GM23338 (cell line): ENCODE measurements around the gene HSPA12A. TPM values are rescaled to one million over a fixed set of nuclear protein-coding genes. Genes with fewer than 3 reads are reported as not detected.

ENCODE experiments used
- ATAC-seq: fragments of 200-7000 bp; cut with Tn5 transposase; 3 replicates; pipeline ENCODE4 v1.9.1; 2020
- DNase-seq: peaks from one replicate; pipeline ENCODE4 v3.0.0-alpha.2; 2015; ENCODE audit warnings: low spot score
- H2AFZ ChIP-seq: fragments of 200-600 bp; sonication (generic); 2 replicates; pipeline ENCODE4 v1.8.0; 2016; ENCODE audit warnings: antibody characterized with exemption, mild to moderate bottlenecking, moderate library complexity
- H3F3A ChIP-seq: fragments of 200-600 bp; sonication (generic); replicated peaks from 2 replicates; pipeline ENCODE4 v1.8.0; 2017; ENCODE audit warnings: antibody characterized with exemption, mixed run types, low read depth
- H3K27ac ChIP-seq: fragments of 200-600 bp; sonication (generic); 2 replicates; pipeline ENCODE4 v1.6.1; 2016; ENCODE audit warnings: low read depth
- H3K27me3 ChIP-seq: fragments of 200-600 bp; sonication (generic); 2 replicates; pipeline ENCODE4 v1.8.0; 2016; ENCODE audit warnings: mild to moderate bottlenecking, mixed run types, moderate library complexity; ENCODE audit not compliant: insufficient read depth
- H3K36me3 ChIP-seq: fragments of 200-600 bp; sonication (generic); 2 replicates; pipeline ENCODE4 v1.8.0; 2016; ENCODE audit warnings: mild to moderate bottlenecking; ENCODE audit not compliant: insufficient read depth
- H3K4me1 ChIP-seq: fragments of 200-600 bp; sonication (generic); 2 replicates; pipeline ENCODE4 v1.8.0; 2016; ENCODE audit warnings: mild to moderate bottlenecking, moderate library complexity; ENCODE audit not compliant: insufficient read depth
- H3K4me2 ChIP-seq: fragments of 200-600 bp; sonication (generic); 2 replicates; pipeline ENCODE4 v1.7.1; 2017; ENCODE audit warnings: mixed run types
- H3K4me3 ChIP-seq: fragments of 200-600 bp; sonication (generic); 2 replicates; pipeline ENCODE4 v1.6.1; 2016; ENCODE audit warnings: mixed run types
- H3K79me2 ChIP-seq: fragments of 200-600 bp; sonication (generic); replicated peaks from 2 replicates; pipeline ENCODE4 v1.8.0; 2017; ENCODE audit warnings: mild to moderate bottlenecking; ENCODE audit not compliant: insufficient read depth
- H3K9me2 ChIP-seq: fragments of 200-600 bp; sonication (generic); 2 replicates; pipeline ENCODE4 v1.8.0; 2017; ENCODE audit not compliant: insufficient read depth
- H4K20me1 ChIP-seq: fragments of 200-600 bp; sonication (generic); replicated peaks from 2 replicates; pipeline ENCODE4 v1.8.0; 2017; ENCODE audit warnings: mild to moderate bottlenecking; ENCODE audit not compliant: insufficient read depth
- H3K27ac Mint-ChIP-seq: 2 replicates; pipeline ENCODE4 v1.8.0; 2020; ENCODE audit warnings: inconsistent platforms, mild to moderate bottlenecking, moderate library complexity, mixed read lengths
- H3K27me3 Mint-ChIP-seq: 3 replicates; pipeline ENCODE4 v1.8.0; 2022; ENCODE audit warnings: low read depth, mild to moderate bottlenecking, moderate library complexity, mixed read lengths, inconsistent platforms; ENCODE audit not compliant: insufficient read depth, poor library complexity
- H3K36me3 Mint-ChIP-seq: 3 replicates; pipeline ENCODE4 v1.8.0; 2021; ENCODE audit warnings: low read depth, mild to moderate bottlenecking, inconsistent platforms, moderate library complexity, mixed read lengths
- H3K4me1 Mint-ChIP-seq: 3 replicates; pipeline ENCODE4 v1.8.0; 2020; ENCODE audit warnings: mild to moderate bottlenecking, inconsistent platforms, mixed read lengths
- H3K4me3 Mint-ChIP-seq: 3 replicates; pipeline ENCODE4 v1.8.0; 2021; ENCODE audit warnings: moderate library complexity, mild to moderate bottlenecking, inconsistent platforms, mixed read lengths
- H3K9me3 Mint-ChIP-seq: 3 replicates; pipeline ENCODE4 v1.8.0; 2020; ENCODE audit warnings: moderate library complexity, mild to moderate bottlenecking, inconsistent platforms, mixed read lengths
- CREB1 ChIP-seq: fragments of 250-450 bp; sonication (Bioruptor Pico); IDR thresholded peaks from 2 replicates; pipeline ENCODE4 v1.5.0; 2020; ENCODE audit warnings: low read depth, mild to moderate bottlenecking, moderate library complexity
- EZH2 ChIP-seq: fragments of 200-600 bp; sonication (generic); IDR thresholded peaks from one replicate; pipeline ENCODE4 v1.8.0; 2017; ENCODE audit warnings: antibody characterized with exemption, mild to moderate bottlenecking, low read depth; ENCODE audit not compliant: unreplicated experiment
- EZH2phosphoT487 ChIP-seq: fragments of 200-600 bp; sonication (generic); IDR thresholded peaks from one replicate; pipeline ENCODE4 v1.8.1; 2018; ENCODE audit warnings: antibody characterized with exemption; ENCODE audit not compliant: unreplicated experiment
- JUNB ChIP-seq: IDR thresholded peaks from one replicate; pipeline ENCODE4 v1.6.1; 2016; ENCODE audit warnings: antibody characterized with exemption; ENCODE audit not compliant: unreplicated experiment
- NANOG ChIP-seq: IDR thresholded peaks from 2 replicates; pipeline ENCODE4 v1.6.1; 2016; ENCODE audit warnings: antibody characterized with exemption, borderline replicate concordance
- STAT1 ChIP-seq: IDR thresholded peaks from one replicate; pipeline ENCODE4 v1.6.1; 2016; ENCODE audit warnings: antibody characterized with exemption; ENCODE audit not compliant: unreplicated experiment
- ZNF331 ChIP-seq: fragments of 250-450 bp; sonication (Bioruptor Pico); IDR thresholded peaks from 2 replicates; pipeline ENCODE4 v1.5.0; 2020; ENCODE audit warnings: low read depth, mild to moderate bottlenecking, moderate library complexity
- polyA plus RNA-seq: library from polyadenylated mRNA; unstranded; fragments of >200 nt; fragmentation: Nextera tagmentation; extraction: Ambion mirVana; gene quantifications from 2 replicates; pipeline ENCODE4 v1.2.1, GENCODE V29; 2016
- total RNA-seq: library from RNA; depleted of rRNA; stranded (reverse); fragments of >200 nt; shearing (Covaris generic); gene quantifications from 2 replicates; pipeline ENCODE4 v1.2.3, GENCODE V29; 2014
- TF ChIP-seq, protein P1 (sequence below): IDR thresholded peaks from one replicate; pipeline ENCODE4 v1.6.1; 2018; ENCODE audit warnings: antibody characterized with exemption; ENCODE audit not compliant: unreplicated experiment

HSPA12A gene
- total and polyA plus RNA-seq, 2 experiments from 2014 or later: 4.4 to 6.3 TPM

GRCh38 chr10:116732573-116732972 is 9.8 kb downstream of the HSPA12A start:
- H3K27me3 ChIP-seq: no peaks in the 10 kb centered on the region
- H4K20me1 ChIP-seq: no peaks in the 10 kb centered on the region
- H3K36me3 ChIP-seq: no peaks in the 10 kb centered on the region
- H2AFZ ChIP-seq: no peak overlapping the region
- Mint-ChIP-seq H3K4me3 (no peak overlapping the region), H3K27ac (no peak overlapping the region), H3K9me3 (peaks cover 3% of the 10 kb centered on the region; the same call in 1 of the 3 replicates), H3K4me1 (peaks cover under 1% of the 10 kb centered on the region; the same call in 1 of the 3 replicates), H3K27me3 (peaks cover 6% of the 10 kb centered on the region), H3K36me3 (no peaks in the 10 kb centered on the region)
- no peak overlapping the region for H3K27ac ChIP-seq
- DNase-seq (peak; percentile 11), ATAC-seq (no peak)
- H3K4me2 ChIP-seq: no peak overlapping the region
- H3K79me2 ChIP-seq: no peaks in the 10 kb centered on the region
- H3F3A ChIP-seq: no peaks in the 10 kb centered on the region
- H3K9me2 ChIP-seq: peaks cover 6% of the 10 kb centered on the region; the same call in 1 of the 2 replicates
- H3K4me1 ChIP-seq: no peaks in the 10 kb centered on the region
- TF ChIP-seq STAT1 (no peak), EZH2 (no peak), JUNB (no peak), CREB1 (CRISPR knock-in tag) (no peak), EZH2phosphoT487 (no peak), NANOG (no peak)
- TF ChIP-seq, protein P1, sequence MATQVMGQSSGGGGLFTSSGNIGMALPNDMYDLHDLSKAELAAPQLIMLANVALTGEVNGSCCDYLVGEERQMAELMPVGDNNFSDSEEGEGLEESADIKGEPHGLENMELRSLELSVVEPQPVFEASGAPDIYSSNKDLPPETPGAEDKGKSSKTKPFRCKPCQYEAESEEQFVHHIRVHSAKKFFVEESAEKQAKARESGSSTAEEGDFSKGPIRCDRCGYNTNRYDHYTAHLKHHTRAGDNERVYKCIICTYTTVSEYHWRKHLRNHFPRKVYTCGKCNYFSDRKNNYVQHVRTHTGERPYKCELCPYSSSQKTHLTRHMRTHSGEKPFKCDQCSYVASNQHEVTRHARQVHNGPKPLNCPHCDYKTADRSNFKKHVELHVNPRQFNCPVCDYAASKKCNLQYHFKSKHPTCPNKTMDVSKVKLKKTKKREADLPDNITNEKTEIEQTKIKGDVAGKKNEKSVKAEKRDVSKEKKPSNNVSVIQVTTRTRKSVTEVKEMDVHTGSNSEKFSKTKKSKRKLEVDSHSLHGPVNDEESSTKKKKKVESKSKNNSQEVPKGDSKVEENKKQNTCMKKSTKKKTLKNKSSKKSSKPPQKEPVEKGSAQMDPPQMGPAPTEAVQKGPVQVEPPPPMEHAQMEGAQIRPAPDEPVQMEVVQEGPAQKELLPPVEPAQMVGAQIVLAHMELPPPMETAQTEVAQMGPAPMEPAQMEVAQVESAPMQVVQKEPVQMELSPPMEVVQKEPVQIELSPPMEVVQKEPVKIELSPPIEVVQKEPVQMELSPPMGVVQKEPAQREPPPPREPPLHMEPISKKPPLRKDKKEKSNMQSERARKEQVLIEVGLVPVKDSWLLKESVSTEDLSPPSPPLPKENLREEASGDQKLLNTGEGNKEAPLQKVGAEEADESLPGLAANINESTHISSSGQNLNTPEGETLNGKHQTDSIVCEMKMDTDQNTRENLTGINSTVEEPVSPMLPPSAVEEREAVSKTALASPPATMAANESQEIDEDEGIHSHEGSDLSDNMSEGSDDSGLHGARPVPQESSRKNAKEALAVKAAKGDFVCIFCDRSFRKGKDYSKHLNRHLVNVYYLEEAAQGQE: no peak
- H3K4me3 ChIP-seq: no peak overlapping the region

- no peak overlapping the region for H3K27ac Mint-ChIP-seq
- Histone ChIP-seq H3K27me3 (no peaks in the 10 kb centered on the region), H3K79me2 (no peaks in the 10 kb centered on the region), H4K20me1 (no peaks in the 10 kb centered on the region), H3K9me2 (peaks cover 6% of the 10 kb centered on the region; the same call in 1 of the 2 replicates), H2AFZ (no peak overlapping the region), H3K36me3 (no peaks in the 10 kb centered on the region), H3K4me1 (no peaks in the 10 kb centered on the region), H3F3A (no peaks in the 10 kb centered on the region), H3K4me2 (no peak overlapping the region), H3K27ac (no peak overlapping the region), H3K4me3 (no peak overlapping the region)
- H3K4me3 Mint-ChIP-seq: no peak overlapping the region
- ATAC-seq (no peak), DNase-seq (no peak)
- H3K36me3 Mint-ChIP-seq: no peaks in the 10 kb centered on the region
- H3K9me3 Mint-ChIP-seq: no peaks in the 10 kb centered on the region
- no peaks in the 10 kb centered on the region; the same call in 2 of the 3 replicates for H3K4me1 Mint-ChIP-seq
- H3K27me3 Mint-ChIP-seq: peaks cover 6% of the 10 kb centered on the region
- no peak for TF ChIP-seq CREB1 (CRISPR knock-in tag)
- no peak for TF ChIP-seq EZH2
- TF ChIP-seq, protein P1: no peak
- TF ChIP-seq JUNB: no peak
- no peak for TF ChIP-seq ZNF331 (CRISPR knock-in tag)
Measured at GRCh38 chr10:116730464-116731260, 11.7 kb downstream of the HSPA12A start.
